AG08395 (cell line): ENCODE measurements around the gene RNF111.
A peak's percentile ranks its signal among the peaks of the same experiment; 100 is the strongest.
"Not testable (repeated sequence)": the region's sequence is repeated elsewhere in the genome, so short reads cannot be mapped to it uniquely, and the experiment has no call there.

ENCODE experiments used
- DNase-seq: peaks from one replicate; pipeline ENCODE4 v3.0.0; 2012; ENCODE audit warnings: mixed read lengths, low spot score

RNF111 gene

DNA sequence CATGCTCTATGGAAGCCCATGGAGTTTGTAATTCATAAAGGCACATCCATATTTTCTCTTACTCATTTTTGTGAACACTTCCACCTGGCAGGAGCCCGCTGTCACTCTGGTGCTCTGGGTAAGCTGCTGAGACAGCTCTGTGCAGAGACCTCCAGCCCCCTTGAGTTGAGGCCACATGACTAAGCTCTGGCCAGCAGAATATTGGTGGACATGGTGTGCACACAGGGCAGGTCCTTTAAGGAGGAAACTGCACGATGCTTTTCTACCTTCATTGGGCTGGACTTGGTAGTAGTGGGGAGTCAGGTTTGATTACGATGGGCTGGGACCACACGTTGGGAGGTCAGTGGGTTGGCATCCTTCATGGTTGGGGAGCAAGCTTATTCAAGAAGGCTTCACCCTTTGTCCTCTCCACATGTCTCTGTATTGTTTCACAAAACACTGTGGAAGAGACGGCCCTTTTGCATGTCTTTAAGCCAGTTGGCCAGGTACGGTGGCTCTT lies 146.5 kb downstream of the RNF111 start:
- DNase-seq, result no peak

- no peak for DNase-seq
These were observed 150.1 kb downstream of the RNF111 start for GRCh38 chr15:59137566-59137965.

DNA sequence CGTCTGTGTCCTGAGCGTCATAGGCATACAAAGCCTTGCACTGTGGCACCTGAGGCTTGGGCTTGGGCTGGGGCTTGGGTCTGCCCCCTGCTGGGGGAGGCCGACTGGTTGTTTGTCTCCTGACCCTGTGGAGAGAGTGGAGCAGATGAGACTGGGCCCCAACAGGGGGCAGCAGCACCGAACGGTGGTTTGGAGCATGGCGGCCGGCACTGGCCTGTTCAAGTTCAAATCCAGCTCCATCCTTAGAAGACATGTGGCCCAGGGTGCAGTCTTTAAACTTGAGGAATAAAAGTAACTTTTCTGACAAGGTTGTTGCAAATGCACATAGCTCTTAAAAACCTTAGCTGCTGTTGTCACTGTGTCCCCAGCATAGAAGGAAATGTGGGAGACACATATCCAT lies 150.8 kb downstream of the RNF111 start:
- peak; percentile 40 for DNase-seq

DNA sequence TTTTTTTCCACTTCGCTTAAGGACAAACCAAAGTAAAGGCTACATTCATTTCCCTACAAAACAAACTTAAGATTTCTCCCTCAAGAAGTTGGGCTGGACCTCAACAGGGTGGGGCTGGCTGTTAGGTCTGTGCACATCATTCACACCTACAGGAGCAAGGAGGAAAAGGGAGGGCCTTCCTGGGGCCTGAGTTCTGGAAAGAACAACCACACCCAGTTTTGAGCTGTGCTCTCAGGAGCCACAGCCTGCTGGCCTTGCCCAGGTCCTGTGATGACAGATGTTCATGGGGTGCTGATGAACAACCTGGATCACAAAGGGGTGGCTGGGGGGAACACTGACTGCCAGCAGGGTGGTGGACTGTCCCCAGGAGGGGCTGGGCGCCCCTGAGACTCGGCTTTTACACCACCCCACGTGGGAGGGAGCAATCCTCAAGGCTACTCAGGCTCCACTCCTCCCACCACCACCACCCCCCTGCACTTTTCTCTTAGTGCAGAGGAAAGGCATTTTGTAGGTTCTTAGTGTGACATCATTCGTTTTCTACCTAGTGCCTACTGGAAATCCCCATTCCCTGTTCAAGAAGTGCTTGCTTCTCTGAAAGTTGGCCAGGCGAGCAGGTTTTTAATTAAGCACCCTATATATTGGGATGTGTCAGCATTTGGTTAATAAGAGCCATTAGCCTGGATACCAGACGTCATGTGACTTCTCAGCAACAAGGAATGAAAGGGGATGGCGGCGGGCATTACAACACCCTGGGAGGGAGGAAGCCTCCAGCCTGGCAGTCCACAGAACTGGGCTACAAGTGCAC lies 153.2 kb downstream of the RNF111 start:
- no peak for DNase-seq

DNA sequence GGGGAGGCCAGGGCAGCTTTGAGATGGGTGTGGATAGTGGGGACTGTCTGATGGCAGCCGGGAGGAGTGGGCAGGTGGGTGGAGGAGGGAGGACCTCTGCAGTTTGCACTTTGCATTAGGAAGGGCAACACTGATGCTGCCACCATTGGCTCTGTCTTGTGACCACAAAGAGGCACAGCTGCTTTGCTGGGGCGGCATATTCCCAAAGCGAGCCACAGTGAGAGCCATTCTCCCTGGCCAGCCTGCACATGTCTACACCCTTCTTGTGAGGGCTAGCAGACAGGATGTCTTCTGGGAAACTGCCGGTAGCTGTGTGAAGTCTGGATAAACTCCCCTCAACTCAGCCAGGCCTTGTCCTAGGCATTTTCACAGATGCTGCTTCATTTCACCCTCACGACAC lies 155.8 kb downstream of the RNF111 start:
- no peak for DNase-seq

DNA sequence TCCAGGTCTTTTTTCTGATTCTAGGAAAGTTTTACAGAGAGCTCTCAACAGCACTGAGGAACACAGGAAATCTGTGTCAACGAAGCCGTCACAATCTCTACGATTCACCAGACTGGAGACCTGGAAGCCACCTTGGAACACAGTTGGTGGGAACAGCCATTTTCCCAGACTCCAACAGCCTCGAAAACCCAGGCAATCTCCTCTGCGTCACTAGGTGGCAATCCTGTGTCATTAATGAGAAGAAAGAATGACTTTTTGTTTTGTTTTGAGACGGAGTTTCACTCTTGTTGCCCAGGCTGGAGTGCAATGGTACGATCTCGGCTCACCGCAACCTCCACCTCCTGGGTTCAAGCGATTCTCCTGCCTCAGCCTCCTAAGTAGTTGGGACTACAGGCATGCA lies 157.1 kb downstream of the RNF111 start:
- DNase-seq, result not testable (repeated sequence)
